PC-3 (cell line): ENCODE data around the gene NUP210L. TPM values are rescaled to one million over a fixed set of nuclear protein-coding genes. Genes with fewer than 3 reads are reported as not detected.
"Not testable (repeated sequence)": the region's sequence is repeated elsewhere in the genome, so short reads cannot be mapped to it uniquely, and the experiment has no call there.

Experiments used
- ATAC-seq: fragments of 200-7000 bp; cut with Tn5 transposase; 2 replicates; pipeline ENCODE4 v1.9.1; 2020; ENCODE audit warnings: mild to moderate bottlenecking, moderate library complexity
- BruUV-seq: library from RNA; stranded (reverse); fragments of 400-500 nt; replicated peaks from 2 replicates; lab custom pipeline; 2021; lab: Mats Ljungman, UMichigan
- CTCF ChIA-PET: fragments of 300-600 bp; sonication (Branson Sonifier 250); formaldehyde crosslinking; loops from one replicate; lab custom pipeline; 2022; ENCODE audit warnings: antibody characterized with exemption; lab: Charles Lee
- POLR2A ChIA-PET: fragments of 300-600 bp; sonication (Branson Sonifier 250); formaldehyde crosslinking; loops from one replicate; lab custom pipeline; 2022; ENCODE audit warnings: antibody characterized with exemption; ENCODE audit not compliant: unreplicated experiment; lab: Charles Lee
- DNase-seq: peaks from one replicate; pipeline ENCODE4 v3.0.0-alpha.2; 2015
- H2AFZ ChIP-seq: fragments of 300-600 bp; sonication (generic); 2 replicates; pipeline ENCODE4 v1.6.0; 2016; ENCODE audit warnings: antibody characterized with exemption, low read length
- H3F3A ChIP-seq: fragments of 300-600 bp; sonication (generic); one replicate; pipeline ENCODE4 v1.6.0; 2017; ENCODE audit warnings: antibody characterized with exemption, low read length, control low read depth, mild to moderate bottlenecking; ENCODE audit not compliant: unreplicated experiment
- H3K27ac ChIP-seq: fragments of 300-600 bp; sonication (generic); 2 replicates; pipeline ENCODE4 v1.5.1; 2016; ENCODE audit warnings: mild to moderate bottlenecking, low read length
- H3K27me3 ChIP-seq: fragments of 300-600 bp; sonication (generic); 2 replicates; pipeline ENCODE4 v1.6.1; 2016; ENCODE audit warnings: low read length, mixed read lengths
- H3K36me3 ChIP-seq: fragments of 300-600 bp; sonication (generic); 2 replicates; pipeline ENCODE4 v1.6.1; 2016; ENCODE audit warnings: low read depth, mixed run types, low read length, mixed read lengths
- H3K4me1 ChIP-seq: fragments of 300-600 bp; sonication (generic); 2 replicates; pipeline ENCODE4 v1.5.1; 2016; ENCODE audit warnings: low read length; ENCODE audit not compliant: insufficient read depth
- H3K4me2 ChIP-seq: fragments of 300-600 bp; sonication (generic); 2 replicates; pipeline ENCODE4 v1.6.0; 2016; ENCODE audit warnings: low read length
- H3K4me3 ChIP-seq: fragments of 300-600 bp; sonication (generic); 2 replicates; pipeline ENCODE4 v1.5.1; 2016; ENCODE audit warnings: mild to moderate bottlenecking, low read length, mixed read lengths
- H3K79me2 ChIP-seq: fragments of 300-600 bp; sonication (generic); 2 replicates; pipeline ENCODE4 v1.6.1; 2017; ENCODE audit warnings: low read length, mixed read lengths
- H3K9ac ChIP-seq: fragments of 300-600 bp; sonication (generic); 2 replicates; pipeline ENCODE4 v1.6.0; 2016; ENCODE audit warnings: mild to moderate bottlenecking, low read length
- H3K9me2 ChIP-seq: fragments of 300-600 bp; sonication (generic); replicated peaks from 2 replicates; pipeline ENCODE4 v1.6.1; 2016; ENCODE audit warnings: mixed run types, low read length, mixed read lengths
- H3K9me3 ChIP-seq: fragments of 300-600 bp; sonication (generic); 2 replicates; pipeline ENCODE4 v1.6.1; 2016; ENCODE audit warnings: low read length, mixed read lengths
- H4K20me1 ChIP-seq: fragments of 300-600 bp; sonication (generic); 2 replicates; pipeline ENCODE4 v1.6.1; 2016; ENCODE audit warnings: low read length, mixed read lengths
- EZH2 ChIP-seq: fragments of 300-600 bp; sonication (generic); IDR thresholded peaks from one replicate; pipeline ENCODE4 v1.6.1; 2017; ENCODE audit warnings: antibody characterized with exemption, mild to moderate bottlenecking, low read length; ENCODE audit not compliant: unreplicated experiment
- EZH2phosphoT487 ChIP-seq: fragments of 300-600 bp; sonication (generic); IDR thresholded peaks from 2 replicates; pipeline ENCODE4 v1.6.1; 2018; ENCODE audit warnings: mild to moderate bottlenecking, antibody characterized with exemption, low read length, borderline replicate concordance
- intact Hi-C: fragments of 100-400 bp; cut with micrococcal nuclease; formaldehyde crosslinking; loops from 2 replicates; pipeline ENCODE4 v1.9.0; 2023
- total RNA-seq: library from RNA; depleted of rRNA; stranded (reverse); fragments of >200 nt; gene quantifications from 2 replicates; pipeline ENCODE4 v1.2.3, GENCODE V29; 2014
- TF ChIP-seq, protein P1 (sequence below): fragments of 300-600 bp; sonication (generic); conservative IDR thresholded peaks from 2 replicates; pipeline ENCODE4 v1.5.1; 2017; ENCODE audit warnings: antibody characterized with exemption, low read depth, mild to moderate bottlenecking, low read length

NUP210L gene
- total RNA-seq, 1 experiment from 2014 or later = 0.04 TPM

DNA sequence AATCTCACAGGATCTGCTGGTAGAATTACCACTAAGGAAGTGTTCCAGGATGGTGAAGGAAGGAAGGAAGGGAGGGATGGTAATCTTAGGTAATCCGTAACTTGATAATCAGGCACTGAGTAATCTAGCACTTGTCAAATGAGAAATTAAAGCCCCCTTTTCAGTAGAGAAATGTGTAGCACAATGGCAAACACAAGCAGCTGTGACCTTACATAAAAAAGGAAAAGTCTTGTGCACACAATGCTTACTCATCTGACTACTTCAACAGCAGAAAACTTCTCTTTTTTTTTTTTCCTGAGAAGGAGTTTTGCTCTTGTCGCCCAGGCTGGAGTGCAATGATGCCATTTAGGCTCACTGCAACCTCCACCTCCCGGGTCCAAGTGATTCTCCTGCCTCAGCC lies 6.1 kb downstream of the NUP210L start:
- H3K27ac ChIP-seq = no peak overlapping the region
- H4K20me1 ChIP-seq = no peaks in the 10 kb centered on the region
- intact Hi-C loops = no loop called here
- no peaks in the 10 kb centered on the region for H3K9me2 ChIP-seq
- no peaks in the 10 kb centered on the region for H3F3A ChIP-seq
- H3K4me2 ChIP-seq = no peak overlapping the region
- H2AFZ ChIP-seq = no peak overlapping the region
- CTCF ChIA-PET = no interaction called here
- no peaks in the 10 kb centered on the region for H3K27me3 ChIP-seq
- TF ChIP-seq, protein P1, sequence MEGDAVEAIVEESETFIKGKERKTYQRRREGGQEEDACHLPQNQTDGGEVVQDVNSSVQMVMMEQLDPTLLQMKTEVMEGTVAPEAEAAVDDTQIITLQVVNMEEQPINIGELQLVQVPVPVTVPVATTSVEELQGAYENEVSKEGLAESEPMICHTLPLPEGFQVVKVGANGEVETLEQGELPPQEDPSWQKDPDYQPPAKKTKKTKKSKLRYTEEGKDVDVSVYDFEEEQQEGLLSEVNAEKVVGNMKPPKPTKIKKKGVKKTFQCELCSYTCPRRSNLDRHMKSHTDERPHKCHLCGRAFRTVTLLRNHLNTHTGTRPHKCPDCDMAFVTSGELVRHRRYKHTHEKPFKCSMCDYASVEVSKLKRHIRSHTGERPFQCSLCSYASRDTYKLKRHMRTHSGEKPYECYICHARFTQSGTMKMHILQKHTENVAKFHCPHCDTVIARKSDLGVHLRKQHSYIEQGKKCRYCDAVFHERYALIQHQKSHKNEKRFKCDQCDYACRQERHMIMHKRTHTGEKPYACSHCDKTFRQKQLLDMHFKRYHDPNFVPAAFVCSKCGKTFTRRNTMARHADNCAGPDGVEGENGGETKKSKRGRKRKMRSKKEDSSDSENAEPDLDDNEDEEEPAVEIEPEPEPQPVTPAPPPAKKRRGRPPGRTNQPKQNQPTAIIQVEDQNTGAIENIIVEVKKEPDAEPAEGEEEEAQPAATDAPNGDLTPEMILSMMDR = no peak
- no peak for TF ChIP-seq EZH2phosphoT487
- no peak for TF ChIP-seq EZH2
- POLR2A ChIA-PET = no interaction called here
- no peaks in the 10 kb centered on the region for H3K4me1 ChIP-seq
- no peak overlapping the region for H3K4me3 ChIP-seq
- no peak overlapping the region for H3K9ac ChIP-seq
- H3K79me2 ChIP-seq = no peaks in the 10 kb centered on the region
- H3K36me3 ChIP-seq = no peaks in the 10 kb centered on the region
- peak; percentile 52 for ATAC-seq
- BruUV-seq = no TSS peak
- DNase-seq = peak; percentile 28
- H3K9me3 ChIP-seq = no peaks in the 10 kb centered on the region

DNA sequence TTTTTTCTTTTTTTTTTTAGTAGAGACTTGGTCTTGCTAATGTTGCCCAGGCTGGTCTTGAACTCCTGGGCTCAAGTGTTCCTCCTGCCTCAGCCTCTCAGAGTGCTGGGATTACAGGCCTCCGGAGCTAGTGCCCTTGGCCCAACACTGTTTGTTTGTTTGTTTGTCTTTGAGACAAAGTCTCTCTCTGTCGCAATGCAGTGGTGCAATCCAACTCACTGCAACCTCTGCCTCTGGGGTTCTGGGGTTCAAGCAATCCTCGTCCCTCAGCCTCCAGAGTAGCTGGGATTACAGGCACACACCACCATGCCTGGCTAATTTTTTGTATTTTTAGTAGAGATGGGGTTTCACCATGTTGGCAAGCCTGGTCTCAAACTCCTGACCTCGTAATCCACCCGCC lies 7.4 kb downstream of the NUP210L start:
- H3K4me3 ChIP-seq, H3K9ac ChIP-seq, H3K27me3 ChIP-seq, BruUV-seq, intact Hi-C loops, H3F3A ChIP-seq, CTCF ChIA-PET, H4K20me1 ChIP-seq, H3K9me2 ChIP-seq, H3K4me2 ChIP-seq, ATAC-seq, H3K9me3 ChIP-seq, H3K4me1 ChIP-seq, H3K79me2 ChIP-seq, H3K36me3 ChIP-seq, H2AFZ ChIP-seq, H3K27ac ChIP-seq, DNase-seq, POLR2A ChIA-PET: not testable (repeated sequence)

DNA sequence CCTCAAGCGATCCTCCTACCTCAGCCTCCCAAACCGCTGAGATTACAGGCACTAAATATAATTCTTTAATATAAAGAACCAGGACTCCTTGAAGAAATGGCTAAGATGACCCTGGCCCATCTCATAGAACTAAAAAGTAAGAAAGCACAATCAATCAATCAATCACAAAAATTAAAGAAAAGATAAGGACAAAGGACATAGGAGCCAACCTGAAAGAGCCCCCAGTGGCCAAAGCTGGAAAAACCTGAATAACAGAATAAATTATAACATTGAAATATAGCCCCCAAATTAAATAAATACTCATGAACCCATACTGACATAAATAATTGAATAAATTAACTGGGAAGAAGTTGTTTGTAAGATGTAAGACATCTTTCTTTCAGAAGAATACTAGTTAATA lies 8.9 kb downstream of the NUP210L start:
- H3K4me3 ChIP-seq = no peak overlapping the region
- DNase-seq (peak; percentile 34), ATAC-seq (peak; percentile 45; the same call in 1 of the 2 replicates)
- TF ChIP-seq EZH2phosphoT487 = no peak
- no peak for TF ChIP-seq EZH2
- TF ChIP-seq, protein P1 = peak; percentile 75
- H3K9me2 ChIP-seq = no peaks in the 10 kb centered on the region
- H3K9ac ChIP-seq = no peak overlapping the region
- no peaks in the 10 kb centered on the region for H3K4me1 ChIP-seq
- H3K36me3 ChIP-seq = no peaks in the 10 kb centered on the region
- no peak overlapping the region for H2AFZ ChIP-seq
- H3K4me2 ChIP-seq = no peak overlapping the region
- intact Hi-C loops = no loop called here
- no peak overlapping the region for H3K27ac ChIP-seq
- H3K79me2 ChIP-seq = no peaks in the 10 kb centered on the region
- ChIA-PET POLR2A (interaction anchor here (0.7 kb wide), 2 partner anchors 9 to 38 kb away, joined by 3 to 4 read pairs; no protein-coding TSS in a partner anchor), CTCF (no interaction called here)
- no peaks in the 10 kb centered on the region for H3F3A ChIP-seq
- no peaks in the 10 kb centered on the region for H3K27me3 ChIP-seq
- BruUV-seq = no TSS peak
- H3K9me3 ChIP-seq = no peaks in the 10 kb centered on the region
- H4K20me1 ChIP-seq = no peaks in the 10 kb centered on the region
